Fibroblast of skin of left biceps (primary cell): ENCODE measurements around the gene USP7.

Experiments
- DNase-seq, 2 experiments: peaks; one replicate each; pipeline ENCODE4 v3.0.0-alpha.2; 2013; ENCODE audit warnings: low read depth in 2 of 2

The USP7 gene

GRCh38 chr16:8861563-8862308, 102.0 kb downstream of the USP7 start:
- no peak for DNase-seq

GRCh38 chr16:8859913-8860881, 103.5 kb downstream of the USP7 start:
- no peak for DNase-seq

- no peak for DNase-seq
These were observed 104.5 kb downstream of the USP7 start for GRCh38 chr16:8858994-8859912.

GRCh38 chr16:8855972-8856371, 107.7 kb downstream of the USP7 start:
- DNase-seq: no peak

GRCh38 chr16:8855051-8855786, 108.5 kb downstream of the USP7 start:
- no peak for DNase-seq

- DNase-seq: no peak
These were observed 109.3 kb downstream of the USP7 start for GRCh38 chr16:8854298-8854948.

GRCh38 chr16:8853611-8854010, 110.1 kb downstream of the USP7 start:
- no peak for DNase-seq

GRCh38 chr16:8853150-8853549, 110.6 kb downstream of the USP7 start:
- no peak for DNase-seq

- DNase-seq: no peak
These were observed 111.2 kb downstream of the USP7 start for GRCh38 chr16:8852534-8852933.

- DNase-seq: no peak
These were observed 111.8 kb downstream of the USP7 start for GRCh38 chr16:8851761-8852403.

GRCh38 chr16:8850279-8850885, 113.3 kb downstream of the USP7 start:
- no peak for DNase-seq

GRCh38 chr16:8849411-8850011, 114.2 kb downstream of the USP7 start:
- no peak for DNase-seq

- peak; percentile 21 to 29 for DNase-seq
These were observed 114.7 kb downstream of the USP7 start for GRCh38 chr16:8848939-8849391.

- DNase-seq: no peak
These were observed 115.3 kb downstream of the USP7 start for GRCh38 chr16:8848231-8848938.

GRCh38 chr16:8847623-8848022, 116.1 kb downstream of the USP7 start:
- no peak for DNase-seq

- no peak for DNase-seq
These were observed 116.6 kb downstream of the USP7 start for GRCh38 chr16:8847145-8847544.

GRCh38 chr16:8846401-8846932, 117.2 kb downstream of the USP7 start:
- no peak for DNase-seq

GRCh38 chr16:8845699-8846298, 117.9 kb downstream of the USP7 start:
- no peak for DNase-seq
